K562 (cell line): ENCODE results near the gene CD68. TPM values are rescaled to one million over a fixed set of nuclear protein-coding genes. Genes with fewer than 3 reads are reported as not detected.
A peak's percentile ranks its signal among the peaks of the same experiment; 100 is the strongest.

Experiments used
- CHD1 ChIP-seq: fragments of 200-600 bp; sonication (generic); IDR thresholded peaks from one replicate; pipeline ENCODE4 v1.6.1; 2012; ENCODE audit warnings: mild to moderate bottlenecking, moderate library complexity, low read length, inconsistent platforms
- HCFC1 ChIP-seq: IDR thresholded peaks from 2 replicates; pipeline ENCODE4 v1.6.1; 2012; ENCODE audit warnings: low read depth, low read length, improper control_type of control experiment
- HMG20B ChIP-seq: fragments of 250-450 bp; sonication (Bioruptor Pico); IDR thresholded peaks from 2 replicates; pipeline ENCODE4 v1.5.0; 2021; ENCODE audit warnings: mild to moderate bottlenecking
- KLF1 ChIP-seq: fragments of 450-650 bp; IDR thresholded peaks from 2 replicates; pipeline ENCODE4 v1.6.1; 2016; ENCODE audit warnings: missing genetic modification characterization, missing compliant biosample characterization
- NFIC ChIP-seq: fragments of 450-650 bp; IDR thresholded peaks from 2 replicates; pipeline ENCODE4 v1.6.1; 2017; ENCODE audit warnings: mild to moderate bottlenecking, inconsistent platforms
- NFRKB ChIP-seq: fragments of 450-650 bp; IDR thresholded peaks from 2 replicates; pipeline ENCODE4 v1.6.1; 2016; ENCODE audit warnings: low read depth
- PCBP1 ChIP-seq: fragments of 200-400 bp; formaldehyde crosslinking; IDR thresholded peaks from 2 replicates; pipeline ENCODE4 v1.6.1; 2018; ENCODE audit warnings: mild to moderate bottlenecking, low read depth, low read length; ENCODE audit not compliant: poor library complexity, severe bottlenecking
- YY1 ChIP-seq, 3 experiments: IDR thresholded peaks; 2 replicates each; pipeline ENCODE4 v1.6.1; 2011; ENCODE audit warnings: low read length in 2 of 3, mild to moderate bottlenecking in 2 of 3, moderate library complexity in 2 of 3, borderline replicate concordance in 1 of 3, control low read depth in 1 of 3, low read depth in 1 of 3; ENCODE audit not compliant: insufficient read depth in 3 of 3, insufficient replicate concordance in 2 of 3, control insufficient read depth in 1 of 3, insufficient read length in 1 of 3; ENCODE audit errors: extremely low read depth in 1 of 3
- ZFPM2 ChIP-seq: fragments of 250-450 bp; sonication (Bioruptor Pico); IDR thresholded peaks from 2 replicates; pipeline ENCODE4 v1.5.1; 2022; ENCODE audit warnings: mild to moderate bottlenecking
- ZKSCAN1 ChIP-seq: fragments of 150-350 bp; IDR thresholded peaks from 2 replicates; pipeline ENCODE4 v1.6.1; 2016; ENCODE audit warnings: low read depth, low read length
- ZNF140 ChIP-seq: fragments of 250-450 bp; sonication (Bioruptor Pico); IDR thresholded peaks from 2 replicates; pipeline ENCODE4 v1.8.0; 2021; ENCODE audit warnings: moderate library complexity, mild to moderate bottlenecking, inconsistent platforms
- ZNF165 ChIP-seq: fragments of 250-450 bp; sonication (Bioruptor Pico); IDR thresholded peaks from 2 replicates; pipeline ENCODE4 v1.4.0; 2020; ENCODE audit warnings: borderline replicate concordance
- ZNF253 ChIP-seq: fragments of 250-450 bp; sonication (Bioruptor Pico); conservative IDR thresholded peaks from 2 replicates; pipeline ENCODE4 v1.6.1; 2021; ENCODE audit warnings: mild to moderate bottlenecking
- ZNF41 ChIP-seq: fragments of 250-450 bp; sonication (Bioruptor Pico); conservative IDR thresholded peaks from 2 replicates; pipeline ENCODE4 v1.4.0; 2020; ENCODE audit warnings: mild to moderate bottlenecking
- polyA plus RNA-seq, 8 experiments: library from polyadenylated mRNA; depleted of rRNA in 4 of 8; stranded (reverse) in 5 of 8; unstranded in 3 of 8; fragments of >200 nt; fragmentation: Nextera tagmentation in 2 of 8; fragmentation: Illumina TruSeq in 1 of 8; extraction: Ambion mirVana in 2 of 8; extraction: Trizol in 1 of 8; gene quantifications; 2 replicates each; pipeline versions ENCODE4 v1.2.1 to v1.2.3, GENCODE V29; 2011 to 2014; ENCODE audit warnings: inconsistent platforms in 1 of 8, missing spikeins in 1 of 8
- total RNA-seq, 7 experiments: library from RNA; depleted of rRNA in 6 of 7; stranded (reverse); fragments of >200 nt in 6 of 7; fragmentation: Illumina TruSeq in 2 of 7; extraction: Trizol in 2 of 7; gene quantifications; 2 replicates each; pipeline versions ENCODE4 v1.2.1 to v1.2.3, GENCODE V29; 2011 to 2021; ENCODE audit warnings: low replicate concordance in 1 of 7
- TF ChIP-seq, protein P1 (sequence below): fragments of 450-650 bp; IDR thresholded peaks from 2 replicates; pipeline ENCODE4 v1.6.1; 2018; ENCODE audit warnings: mild to moderate bottlenecking, low read depth; ENCODE audit not compliant: partially characterized antibody
- TF ChIP-seq, protein P2 (sequence below), 2 experiments: fragments of 450-650 bp in 1 of 2; sonication (generic) in 1 of 2; formaldehyde crosslinking in 1 of 2; IDR thresholded peaks; 2 replicates each; pipeline versions ENCODE4 v1.7.1 to v1.9.0; 2016 to 2022; ENCODE audit warnings: inconsistent platforms in 1 of 2, mild to moderate bottlenecking in 1 of 2, missing genetic modification reagents in 1 of 2

Gene CD68
- total and polyA plus RNA-seq, 9 of the 15 experiments (the other 6 are each of a cell fraction or from before 2014, with no cell fraction given) = 28.2 to 89.8 (median 37.7) TPM

DNA sequence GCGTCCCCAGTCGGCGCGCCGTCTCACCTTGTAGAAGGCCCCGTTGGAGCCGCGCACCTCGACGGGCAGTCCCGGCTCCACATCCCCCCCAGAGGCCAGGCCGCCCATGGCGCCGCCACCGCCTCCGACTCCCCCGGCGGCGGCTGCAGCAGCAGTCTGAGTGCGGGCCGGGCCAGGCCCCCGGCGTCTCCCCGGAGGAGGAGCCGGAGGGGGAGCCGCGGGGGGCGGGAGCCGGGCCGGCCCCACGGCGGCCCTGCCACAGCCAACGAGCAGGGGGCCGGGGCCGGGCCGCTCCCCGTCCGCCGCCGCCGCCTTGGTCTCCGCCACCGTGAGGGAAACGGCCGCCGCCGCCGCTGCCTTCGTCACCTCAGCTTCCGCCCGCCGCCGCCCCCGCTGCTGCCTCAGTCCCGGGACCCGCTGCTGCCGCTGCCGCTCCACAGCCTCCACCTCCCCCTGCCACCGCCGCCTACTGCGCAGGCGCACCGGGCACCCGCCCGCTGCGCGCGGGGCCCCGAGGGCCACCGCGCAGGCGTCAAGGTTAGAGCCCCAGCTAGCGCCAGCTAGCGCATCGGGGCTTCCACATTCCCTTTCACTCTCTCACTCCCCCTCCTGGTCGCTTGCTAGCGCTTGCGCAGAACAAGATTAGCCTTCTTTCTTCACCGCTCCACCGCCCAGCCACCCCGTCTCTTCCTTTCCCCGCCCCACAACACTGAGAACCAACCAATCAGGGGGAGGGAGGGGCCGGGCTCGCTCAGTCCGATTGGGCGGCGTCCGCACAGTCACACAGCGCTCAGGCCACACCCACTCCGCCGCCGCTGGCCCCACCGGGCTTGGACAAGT lies 35.2 kb downstream of the CD68 start, which contains the start of gene FXR2 (continued):
- TF ChIP-seq, protein P1, sequence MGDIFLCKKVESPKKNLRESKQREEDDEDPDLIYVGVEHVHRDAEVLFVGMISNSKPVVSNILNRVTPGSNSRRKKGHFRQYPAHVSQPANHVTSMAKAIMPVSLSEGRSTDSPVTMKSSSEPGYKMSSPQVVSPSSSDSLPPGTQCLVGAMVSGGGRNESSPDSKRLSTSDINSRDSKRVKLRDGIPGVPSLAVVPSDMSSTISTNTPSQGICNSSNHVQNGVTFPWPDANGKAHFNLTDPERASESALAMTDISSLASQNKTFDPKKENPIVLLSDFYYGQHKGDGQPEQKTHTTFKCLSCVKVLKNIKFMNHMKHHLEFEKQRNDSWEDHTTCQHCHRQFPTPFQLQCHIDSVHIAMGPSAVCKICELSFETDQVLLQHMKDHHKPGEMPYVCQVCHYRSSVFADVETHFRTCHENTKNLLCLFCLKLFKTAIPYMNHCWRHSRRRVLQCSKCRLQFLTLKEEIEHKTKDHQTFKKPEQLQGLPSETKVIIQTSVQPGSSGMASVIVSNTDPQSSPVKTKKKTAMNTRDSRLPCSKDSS = no peak
- TF ChIP-seq ZNF253 (CRISPR knock-in tag) (no peak), KLF1 (tag) (no peak), HMG20B (CRISPR knock-in tag) (no peak), HCFC1 (peak; percentile 28), NFIC (no peak), ZNF165 (CRISPR knock-in tag) (no peak), ZKSCAN1 (no peak; the same call in 1 of the 2 replicates), NFRKB (no peak), ZNF41 (no peak), CHD1 (no peak), PCBP1 (no peak), YY1 (IDR thresholded peaks at IDR 0.05; ENCODE audit: borderline replicate concordance in 1 of 3, control insufficient read depth in 1 of 3, extremely low read depth in 1 of 3, insufficient read depth in 3 of 3, insufficient read length in 1 of 3, insufficient replicate concordance in 2 of 3, low read depth in 1 of 3, low read length in 2 of 3) (peak in 1 of 3 experiments; percentile 36), ZNF140 (no peak), ZFPM2 (CRISPR knock-in tag) (no peak)
- TF ChIP-seq, protein P2, sequence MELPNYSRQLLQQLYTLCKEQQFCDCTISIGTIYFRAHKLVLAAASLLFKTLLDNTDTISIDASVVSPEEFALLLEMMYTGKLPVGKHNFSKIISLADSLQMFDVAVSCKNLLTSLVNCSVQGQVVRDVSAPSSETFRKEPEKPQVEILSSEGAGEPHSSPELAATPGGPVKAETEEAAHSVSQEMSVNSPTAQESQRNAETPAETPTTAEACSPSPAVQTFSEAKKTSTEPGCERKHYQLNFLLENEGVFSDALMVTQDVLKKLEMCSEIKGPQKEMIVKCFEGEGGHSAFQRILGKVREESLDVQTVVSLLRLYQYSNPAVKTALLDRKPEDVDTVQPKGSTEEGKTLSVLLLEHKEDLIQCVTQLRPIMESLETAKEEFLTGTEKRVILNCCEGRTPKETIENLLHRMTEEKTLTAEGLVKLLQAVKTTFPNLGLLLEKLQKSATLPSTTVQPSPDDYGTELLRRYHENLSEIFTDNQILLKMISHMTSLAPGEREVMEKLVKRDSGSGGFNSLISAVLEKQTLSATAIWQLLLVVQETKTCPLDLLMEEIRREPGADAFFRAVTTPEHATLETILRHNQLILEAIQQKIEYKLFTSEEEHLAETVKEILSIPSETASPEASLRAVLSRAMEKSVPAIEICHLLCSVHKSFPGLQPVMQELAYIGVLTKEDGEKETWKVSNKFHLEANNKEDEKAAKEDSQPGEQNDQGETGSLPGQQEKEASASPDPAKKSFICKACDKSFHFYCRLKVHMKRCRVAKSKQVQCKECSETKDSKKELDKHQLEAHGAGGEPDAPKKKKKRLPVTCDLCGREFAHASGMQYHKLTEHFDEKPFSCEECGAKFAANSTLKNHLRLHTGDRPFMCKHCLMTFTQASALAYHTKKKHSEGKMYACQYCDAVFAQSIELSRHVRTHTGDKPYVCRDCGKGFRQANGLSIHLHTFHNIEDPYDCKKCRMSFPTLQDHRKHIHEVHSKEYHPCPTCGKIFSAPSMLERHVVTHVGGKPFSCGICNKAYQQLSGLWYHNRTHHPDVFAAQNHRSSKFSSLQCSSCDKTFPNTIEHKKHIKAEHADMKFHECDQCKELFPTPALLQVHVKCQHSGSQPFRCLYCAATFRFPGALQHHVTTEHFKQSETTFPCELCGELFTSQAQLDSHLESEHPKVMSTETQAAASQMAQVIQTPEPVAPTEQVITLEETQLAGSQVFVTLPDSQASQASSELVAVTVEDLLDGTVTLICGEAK (IDR thresholded peaks at IDR 0.05) = no peak
- TF ChIP-seq, protein P2 (CRISPR knock-in tag; IDR thresholded peaks at IDR 0.05) = no peak
